Occipital lobe (tissue), 3 donors: ENCODE data around the gene STIMATE. TPM values are rescaled to one million over a fixed set of nuclear protein-coding genes. Genes with fewer than 3 reads are reported as not detected.

ENCODE experiments used
- DNase-seq: peaks from one replicate; lab custom pipeline; 2025; lab: John Stamatoyannopoulos, UW
- small RNA-seq: library from RNA; depleted of rRNA; stranded (forward); fragments of <200 nt; gene quantifications from one replicate; pipeline ENCODE3, GENCODE V24; 2014
- total RNA-seq: library from RNA; depleted of rRNA; stranded (reverse); fragments of >200 nt; gene quantifications from one replicate; pipeline ENCODE4 v1.2.3, GENCODE V29; 2014

STIMATE gene
- total RNA-seq, 1 donor from 2014 or later, result 9.2 TPM

GRCh38 chr3:52792413-52792812, 104.9 kb downstream of the STIMATE start:
- no peak for DNase-seq

- no peak for DNase-seq
Measured at GRCh38 chr3:52791928-52792327, 105.4 kb downstream of the STIMATE start.

GRCh38 chr3:52791366-52791765, 106.0 kb downstream of the STIMATE start:
- DNase-seq, result no peak

GRCh38 chr3:52790741-52791140, 106.6 kb downstream of the STIMATE start:
- no peak for DNase-seq

- no peak for DNase-seq
Measured at GRCh38 chr3:52790337-52790736, 107.0 kb downstream of the STIMATE start.

- DNase-seq, result no peak
Measured at GRCh38 chr3:52789746-52790040, 107.7 kb downstream of the STIMATE start.

- DNase-seq, result no peak
Measured at GRCh38 chr3:52788890-52789745, 108.2 kb downstream of the STIMATE start.

GRCh38 chr3:52787672-52788625, 109.4 kb downstream of the STIMATE start:
- no peak for DNase-seq

- DNase-seq, result no peak
Measured at GRCh38 chr3:52787246-52787645, 110.1 kb downstream of the STIMATE start.

Small RNAs within 50 kb of the gene (small RNA-seq; reads per million reads assigned to genes)
- gene MIR8064 (not detected), gene MUSTN1 (not detected)

Other genes starting within 250 kb of the STIMATE start
- 203 TPM for gene PBRM1, start 211.6 kb downstream of the STIMATE start, total RNA-seq
- 78.8 TPM for gene GNL3, start 211.5 kb downstream of the STIMATE start, total RNA-seq
- gene GLT8D1, start 191.8 kb downstream of the STIMATE start, total RNA-seq, result 57.9 TPM
- 29.6 TPM for gene SPCS1, start 191.4 kb downstream of the STIMATE start, total RNA-seq
- 46.0 TPM for gene NEK4, start 126.6 kb downstream of the STIMATE start, total RNA-seq
- 0.94 TPM for gene ITIH1, start 119.9 kb downstream of the STIMATE start, total RNA-seq
- gene ITIH3, start 102.8 kb downstream of the STIMATE start, total RNA-seq, result 0.16 TPM
- gene ITIH4, start 66.9 kb downstream of the STIMATE start, total RNA-seq, result 2.8 TPM
- gene MUSTN1, start 62.5 kb downstream of the STIMATE start, total RNA-seq, result not detected
- gene SFMBT1, start 148.5 kb upstream of the STIMATE start, total RNA-seq, result 25.6 TPM
- 8.6 TPM for gene RFT1, start 232.9 kb upstream of the STIMATE start, total RNA-seq